ENCODE results near the gene HBE1. TPM values are rescaled to one million over a fixed set of nuclear protein-coding genes. Genes with fewer than 3 reads are reported as not detected.
"Not testable (repeated sequence)": the region's sequence is repeated elsewhere in the genome, so short reads cannot be mapped to it uniquely, and the experiment has no call there.

HBE1 gene
- total RNA-seq, 1 experiment from 2014 or later, result 6.4 TPM

DNA sequence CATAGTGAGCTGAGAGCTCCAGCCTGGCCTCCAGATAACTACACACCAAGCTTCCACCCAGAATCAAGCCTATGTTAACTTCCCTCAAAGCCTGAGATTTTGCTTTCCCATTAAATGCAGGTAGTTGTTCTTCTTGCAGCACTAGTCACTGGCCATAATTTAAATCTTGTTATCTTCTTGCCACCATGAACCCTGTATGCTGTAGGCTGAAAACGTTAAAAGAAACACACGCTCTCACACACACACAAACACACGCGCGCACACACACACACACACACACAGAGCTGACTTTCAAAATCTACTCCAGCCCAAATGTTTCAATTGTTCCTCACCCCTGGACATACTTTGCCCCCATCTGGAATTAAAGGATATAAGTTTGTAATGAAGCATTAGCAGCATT lies 16.3 kb downstream of the HBE1 start:
- not testable (repeated sequence) for DNase-seq (ENCODE audit: low read depth)

DNA sequence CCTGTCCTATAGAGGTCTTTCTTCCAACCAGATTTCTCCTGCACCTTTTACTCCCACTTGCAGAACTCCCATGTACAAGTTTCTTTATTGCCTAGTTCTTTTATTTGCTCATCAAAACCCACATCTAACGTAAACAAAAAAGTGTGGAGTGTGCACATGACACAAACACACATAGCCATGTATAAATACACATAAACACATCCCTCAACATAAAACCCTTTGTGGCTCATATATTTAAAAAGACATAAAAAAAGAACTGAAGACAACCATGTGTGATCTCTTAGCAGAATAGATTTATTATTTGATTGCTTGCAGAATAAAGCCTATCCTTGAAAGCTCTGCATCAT lies 16.9 kb downstream of the HBE1 start:
- DNase-seq (ENCODE audit: low read depth), result no peak

DNA sequence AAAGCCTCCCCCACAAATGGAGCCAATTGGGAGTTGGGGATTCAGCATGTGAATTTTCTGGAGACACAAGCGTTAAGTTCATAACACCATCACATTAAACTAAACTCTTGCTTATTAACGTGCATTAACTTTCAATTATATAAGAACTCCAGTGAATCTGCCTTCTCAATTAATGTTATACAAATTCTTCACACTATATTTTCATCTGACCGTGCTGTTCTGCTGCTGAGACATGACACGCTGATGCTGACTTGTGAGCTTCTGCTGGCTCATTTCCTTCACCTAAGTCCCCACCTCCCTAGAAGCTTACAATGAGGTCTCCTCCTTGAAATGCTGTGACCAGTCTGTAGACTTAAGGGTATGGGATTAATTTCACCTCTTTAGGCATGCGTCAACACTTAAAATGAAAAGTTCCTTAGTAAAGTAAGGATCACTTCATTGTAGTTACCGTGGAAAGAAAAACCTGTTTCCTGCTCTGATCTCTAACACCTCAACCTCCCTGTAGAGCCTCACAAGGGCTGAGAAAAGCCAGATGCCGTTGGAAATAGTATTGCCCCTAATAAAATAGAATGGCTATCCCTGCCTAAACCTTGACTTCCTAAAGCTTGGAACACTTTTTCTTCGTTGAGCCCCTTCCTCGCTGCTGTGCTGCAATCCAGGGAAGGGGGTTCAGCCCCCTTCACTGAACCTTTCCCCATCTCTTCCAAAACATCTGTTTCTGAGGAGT lies 17.4 kb downstream of the HBE1 start:
- DNase-seq (ENCODE audit: low read depth), result no peak

DNA sequence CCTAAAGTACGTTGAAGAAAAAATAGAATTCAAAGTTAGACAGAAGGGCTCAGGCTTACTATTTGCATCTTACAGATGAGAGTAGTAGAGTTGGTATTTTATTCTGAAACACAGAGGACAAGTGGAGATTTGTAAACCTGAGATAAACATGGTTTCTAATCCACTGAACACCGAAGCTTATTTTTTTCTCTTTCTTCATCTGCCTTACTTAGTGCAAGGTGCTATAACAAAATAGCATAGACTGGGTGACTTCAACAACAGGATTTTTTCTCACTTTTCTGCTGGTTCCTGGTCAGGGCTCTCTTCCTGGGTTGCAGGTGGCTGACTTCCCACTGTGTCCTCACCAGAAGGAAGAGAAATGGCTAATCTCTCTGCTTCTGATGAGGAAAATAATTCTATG lies 18.0 kb downstream of the HBE1 start:
- no peak for DNase-seq (ENCODE audit: low read depth)

DNA sequence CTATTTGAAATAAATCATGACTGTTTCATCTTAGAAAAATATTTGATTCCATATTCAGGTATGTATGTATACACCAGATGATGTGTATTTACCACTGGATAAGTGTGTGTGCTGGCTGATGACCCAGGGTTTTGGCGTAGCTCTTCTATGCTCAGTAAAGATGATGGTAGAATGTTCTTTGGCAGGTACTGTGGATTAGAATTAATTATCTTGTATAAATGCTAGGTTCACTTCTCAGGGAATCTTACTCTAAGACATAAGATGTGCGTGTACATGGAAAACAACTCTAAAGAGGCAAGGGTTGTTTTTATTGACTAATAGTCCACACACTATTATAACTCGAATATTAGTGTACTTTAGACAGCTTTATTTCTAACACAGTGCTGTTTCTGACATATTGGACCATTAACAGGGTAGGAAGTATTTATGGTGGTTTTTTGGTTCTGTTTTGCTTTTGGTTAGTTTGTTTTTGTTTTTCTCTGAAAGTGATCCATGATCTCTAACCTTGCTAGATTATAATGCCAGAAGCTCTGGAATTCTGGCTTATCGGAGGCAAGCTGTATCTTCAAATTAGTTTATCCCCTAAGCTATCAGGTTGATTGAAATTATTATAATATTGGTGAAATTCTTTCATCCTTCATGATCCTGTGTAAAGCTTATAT lies 19.1 kb downstream of the HBE1 start:
- no peak for DNase-seq (ENCODE audit: low read depth)

DNA sequence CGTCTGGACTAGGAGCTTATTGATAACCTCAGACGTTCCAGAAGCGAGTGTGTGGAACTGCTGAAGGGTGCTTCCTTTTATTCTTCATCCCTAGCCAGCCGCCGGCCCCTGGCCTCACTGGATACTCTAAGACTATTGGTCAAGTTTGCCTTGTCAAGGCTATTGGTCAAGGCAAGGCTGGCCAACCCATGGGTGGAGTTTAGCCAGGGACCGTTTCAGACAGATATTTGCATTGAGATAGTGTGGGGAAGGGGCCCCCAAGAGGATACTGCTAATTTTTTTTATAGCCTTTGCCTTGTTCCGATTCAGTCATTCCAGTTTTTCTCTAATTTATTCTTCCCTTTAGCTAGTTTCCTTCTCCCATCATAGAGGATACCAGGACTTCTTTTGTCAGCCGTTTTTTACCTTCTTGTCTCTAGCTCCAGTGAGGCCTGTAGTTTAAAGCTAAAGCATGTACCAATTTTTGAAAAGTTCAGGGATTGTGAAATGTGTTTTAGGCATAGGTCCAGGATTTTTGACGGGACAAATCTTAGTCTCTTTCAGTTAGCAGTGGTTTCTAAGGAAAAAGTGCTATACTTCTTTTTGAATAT lies 19.8 kb downstream of the HBE1 start, which contains the start of gene HBG1:
Gene HBG1 (minus strand): TSS at position 51 of the 590 bp plus-strand sequence. CDS start 53 bp downstream, outside the sequence.
- not testable (repeated sequence) for DNase-seq (ENCODE audit: low read depth)

DNA sequence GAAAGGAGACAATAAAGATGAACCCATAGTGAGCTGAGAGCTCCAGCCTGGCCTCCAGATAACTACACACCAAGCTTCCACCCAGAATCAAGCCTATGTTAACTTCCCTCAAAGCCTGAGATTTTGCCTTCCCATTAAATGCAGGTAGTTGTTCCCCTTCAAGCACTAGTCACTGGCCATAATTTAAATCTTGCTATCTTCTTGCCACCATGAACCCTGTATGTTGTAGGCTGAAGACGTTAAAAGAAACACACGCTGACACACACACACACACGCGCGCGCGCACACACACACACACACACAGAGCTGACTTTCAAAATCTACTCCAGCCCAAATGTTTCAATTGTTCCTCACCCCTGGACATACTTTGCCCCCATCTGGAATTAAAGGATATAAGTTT lies 21.2 kb downstream of the HBE1 start:
- not testable (repeated sequence) for DNase-seq (ENCODE audit: low read depth)

DNA sequence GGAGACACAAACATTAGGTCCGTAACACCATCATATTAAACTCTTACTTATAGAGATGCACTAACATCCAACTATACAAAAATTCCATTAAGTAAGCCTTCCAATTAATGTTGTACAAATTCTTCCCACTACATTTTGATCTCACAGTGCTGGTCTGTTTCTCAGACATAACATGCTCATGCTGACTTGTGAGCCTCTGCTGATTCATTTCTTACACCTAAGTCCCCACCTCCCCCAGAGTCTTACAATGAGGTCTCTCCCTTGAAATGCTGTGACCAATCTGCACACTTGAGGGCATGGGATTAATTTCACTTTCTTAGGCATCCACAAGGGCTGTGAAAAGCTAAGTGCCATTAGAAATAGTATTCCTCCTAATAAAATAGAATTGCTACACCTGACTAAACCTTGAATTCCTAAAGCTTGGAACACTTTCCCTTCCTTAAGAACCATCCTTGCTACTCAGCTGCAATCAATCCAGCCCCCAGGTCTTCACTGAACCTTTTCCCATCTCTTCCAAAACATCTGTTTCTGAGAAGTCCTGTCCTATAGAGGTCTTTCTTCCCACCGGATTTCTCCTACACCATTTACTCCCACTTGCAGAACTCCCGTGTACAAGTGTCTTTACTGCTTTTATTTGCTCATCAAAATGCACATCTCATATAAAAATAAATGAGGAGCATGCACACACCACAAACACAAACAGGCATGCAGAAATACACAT lies 22.1 kb downstream of the HBE1 start:
- DNase-seq (ENCODE audit: low read depth), result no peak

DNA sequence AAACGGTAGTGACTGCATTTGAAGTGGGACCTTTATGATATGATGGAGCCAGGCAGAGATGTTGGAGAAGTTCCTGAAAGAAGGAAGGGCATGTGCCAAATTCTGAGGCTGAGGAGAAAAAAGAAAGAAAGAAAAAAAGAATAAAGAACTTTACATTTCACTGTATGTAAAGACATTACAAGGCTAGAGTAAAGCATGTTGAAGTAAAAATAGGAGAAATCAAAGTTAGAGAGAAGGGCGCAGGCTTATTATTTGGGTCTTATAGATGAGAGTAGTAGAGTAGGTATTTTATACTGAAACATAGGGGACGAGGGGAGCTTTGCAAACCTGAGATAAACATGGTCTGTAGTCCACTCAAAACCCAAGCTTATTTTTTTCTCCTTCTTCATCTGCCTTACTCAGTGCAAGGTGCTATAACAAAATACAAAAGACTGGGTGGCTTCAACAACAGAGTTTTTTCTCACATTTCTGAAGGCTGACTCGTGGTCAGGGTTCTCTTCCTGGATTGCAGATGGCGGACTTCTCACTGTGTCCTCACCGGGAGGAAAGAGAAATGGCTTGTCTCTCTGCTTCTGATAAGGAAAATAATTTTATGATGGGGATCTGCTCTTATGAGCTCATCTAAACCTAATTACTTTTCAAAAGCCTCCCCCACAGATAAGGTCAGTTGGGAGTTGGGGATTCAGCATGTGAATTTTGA lies 22.8 kb downstream of the HBE1 start:
- DNase-seq (ENCODE audit: low read depth), result no peak

DNA sequence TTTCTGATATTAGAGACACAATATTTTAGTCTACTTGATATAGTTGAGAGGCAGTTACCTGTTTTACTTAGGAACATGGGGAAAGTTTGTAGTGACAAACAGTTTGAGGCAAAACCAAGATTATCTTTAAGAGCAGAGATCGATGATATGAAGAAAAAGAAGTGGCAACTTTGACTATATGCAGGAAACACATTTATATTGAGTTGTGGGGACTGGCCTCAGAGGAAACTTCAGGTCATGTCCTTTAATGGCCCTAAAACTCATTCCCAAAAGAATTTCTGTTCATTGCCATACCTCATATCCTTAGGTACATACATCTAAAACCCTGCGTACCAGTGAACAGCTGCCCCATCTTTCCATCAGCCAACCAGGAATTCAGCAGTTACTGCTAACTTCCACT lies 24.6 kb downstream of the HBE1 start:
- DNase-seq (ENCODE audit: low read depth), result no peak

DNA sequence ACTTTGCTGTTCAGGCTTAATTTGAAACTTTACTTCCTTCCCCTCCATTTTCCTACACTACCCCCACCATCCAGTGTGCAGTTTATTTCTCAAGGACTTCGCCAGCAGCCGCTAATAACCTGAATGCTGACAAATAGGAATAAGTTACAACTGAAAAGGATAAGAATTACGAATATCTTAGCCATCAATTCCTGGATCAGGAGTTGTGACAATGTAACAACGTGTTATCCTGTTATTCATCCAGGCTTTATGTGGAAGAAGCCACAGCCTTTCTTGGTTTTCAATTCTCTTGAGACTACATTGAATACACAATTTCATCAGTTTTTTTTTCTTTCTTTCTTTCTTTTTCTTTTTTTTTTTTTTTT lies 25.9 kb downstream of the HBE1 start:
- no peak for DNase-seq (ENCODE audit: low read depth)

DNA sequence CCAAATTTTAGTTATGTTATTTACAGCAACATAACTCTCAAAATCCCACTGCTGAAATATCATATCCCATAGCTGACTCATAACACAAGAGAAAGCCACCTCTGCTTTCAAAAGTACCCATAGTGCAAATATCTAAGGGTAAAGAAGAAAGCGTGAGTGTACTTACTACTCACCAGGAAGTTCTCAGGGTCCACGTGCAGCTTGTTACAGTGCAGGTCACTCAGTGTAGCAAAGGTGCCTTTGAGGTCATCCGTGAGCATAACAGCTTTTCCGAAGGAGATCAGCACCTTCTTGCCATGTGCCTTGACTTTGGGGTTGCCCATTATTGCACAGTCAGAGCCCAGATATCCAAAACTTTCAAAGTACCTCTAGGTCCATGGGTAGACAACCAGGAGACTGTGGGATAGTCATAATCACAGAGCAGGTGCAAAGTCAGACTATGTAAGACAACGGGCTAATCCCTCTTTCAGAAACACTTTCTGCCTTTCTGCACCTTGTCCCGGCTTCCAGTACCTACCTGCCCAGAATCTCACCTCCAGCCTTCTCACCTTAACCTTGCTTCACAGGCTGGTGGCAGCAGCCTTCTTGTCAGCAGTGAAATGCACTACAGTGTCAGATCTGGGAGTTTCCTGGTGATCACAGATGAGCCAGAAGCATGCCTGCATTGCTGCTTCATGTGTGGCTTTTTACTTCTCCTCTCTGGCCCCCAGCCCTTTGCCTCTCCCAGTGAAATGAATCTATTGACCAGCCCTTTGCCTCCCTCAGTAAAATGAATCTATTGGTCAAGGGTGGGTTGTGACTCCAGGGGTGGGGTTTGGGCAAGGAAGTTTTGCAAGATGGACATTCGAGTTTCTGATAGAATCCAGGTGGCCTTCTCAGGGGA lies 26.6 kb downstream of the HBE1 start:
- DNase-seq (ENCODE audit: low read depth), result no peak

DNA sequence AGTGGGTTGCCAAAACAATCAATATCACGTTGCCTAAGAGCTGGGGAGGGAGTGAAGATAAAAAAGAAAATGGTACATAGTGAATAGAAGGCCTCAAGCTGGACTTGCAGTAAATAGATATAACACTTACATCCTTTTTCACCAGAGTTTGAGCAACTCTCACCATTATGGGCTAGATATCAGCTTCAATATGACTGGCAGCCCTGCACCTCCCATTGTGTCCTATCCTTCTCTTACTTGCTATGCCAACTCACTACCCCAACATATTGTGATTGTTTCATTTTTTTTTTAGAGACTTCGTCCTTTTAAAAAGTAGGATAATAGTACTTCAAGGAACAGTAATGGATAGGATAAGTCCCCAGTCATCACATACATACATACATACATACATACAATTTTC lies 27.5 kb downstream of the HBE1 start:
- no peak for DNase-seq (ENCODE audit: low read depth)

DNA sequence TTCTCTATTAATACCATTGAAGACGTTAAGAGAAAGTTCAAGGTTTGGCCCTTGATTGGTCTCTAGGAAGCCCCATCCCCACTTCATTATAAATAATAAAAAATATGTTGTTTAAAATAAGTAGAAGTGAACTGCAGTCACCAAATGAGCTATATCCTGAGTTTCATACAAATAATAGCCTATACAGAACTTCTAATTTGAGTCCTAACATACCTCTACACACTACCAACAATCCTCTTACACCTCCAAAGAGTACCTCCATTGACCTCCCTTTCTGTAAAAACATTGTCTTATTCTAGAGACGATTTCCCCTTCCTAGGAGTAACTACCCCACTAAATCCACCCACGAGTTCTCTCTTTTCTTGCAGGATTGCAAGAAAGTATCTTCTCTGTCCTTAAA lies 28.3 kb downstream of the HBE1 start:
- DNase-seq (ENCODE audit: low read depth), result no peak

DNA sequence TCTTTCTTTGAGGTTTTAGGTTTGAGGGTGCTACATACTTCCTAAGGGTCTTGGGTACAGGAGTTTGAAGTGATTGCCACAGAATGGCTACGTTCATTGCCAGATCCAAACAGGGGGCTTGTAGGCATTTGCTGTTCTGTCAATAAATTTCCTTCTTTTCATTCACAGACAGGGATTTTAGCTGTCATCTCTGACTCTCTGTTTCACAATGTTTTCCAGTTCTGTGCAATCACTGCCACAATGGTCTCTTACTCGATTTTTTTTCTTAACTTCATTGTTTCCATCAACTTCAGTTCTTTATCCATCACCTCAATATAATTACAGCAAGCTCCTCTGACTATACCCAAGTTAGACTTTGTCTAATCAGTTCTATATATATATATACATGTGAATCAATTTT lies 29.3 kb downstream of the HBE1 start:
- DNase-seq (ENCODE audit: low read depth), result no peak

DNA sequence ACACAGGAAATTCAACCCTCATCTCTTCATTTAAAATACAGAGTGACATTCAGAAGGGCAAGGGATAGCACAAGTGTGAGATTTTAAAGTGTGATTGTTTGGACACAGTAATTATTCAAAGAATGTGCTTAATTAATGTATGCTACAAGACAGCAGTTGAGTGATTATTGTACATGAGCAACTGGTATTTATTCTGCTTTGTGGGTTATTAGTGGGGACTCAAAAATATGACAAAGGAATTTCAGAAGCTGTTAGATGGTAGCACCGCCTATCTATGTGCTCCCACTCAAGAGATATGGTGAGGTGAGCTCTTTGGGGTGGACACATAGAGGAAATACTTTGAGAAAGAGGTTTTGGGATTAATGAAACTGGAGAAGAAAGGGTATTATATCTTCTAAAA lies 29.7 kb downstream of the HBE1 start:
- DNase-seq (ENCODE audit: low read depth), result no peak

DNA sequence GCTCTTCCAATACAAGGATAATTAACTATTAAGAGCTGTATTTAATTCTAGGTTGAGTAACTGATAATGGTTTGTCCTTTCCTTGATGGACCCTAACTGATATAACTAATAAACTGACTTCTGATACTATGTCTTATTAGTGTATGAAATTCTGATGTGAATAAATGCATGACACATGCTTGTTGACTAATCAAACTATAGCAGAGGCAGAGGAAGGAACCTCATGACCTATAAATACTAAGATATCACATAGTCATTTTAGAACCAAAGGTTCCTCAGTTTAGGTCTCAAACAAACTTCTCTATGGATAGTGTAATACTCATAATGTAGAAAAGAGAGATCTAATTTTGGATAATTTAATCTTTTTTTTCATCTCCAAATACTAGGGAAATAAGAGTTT lies 30.7 kb downstream of the HBE1 start:
- no peak for DNase-seq (ENCODE audit: low read depth)

DNA sequence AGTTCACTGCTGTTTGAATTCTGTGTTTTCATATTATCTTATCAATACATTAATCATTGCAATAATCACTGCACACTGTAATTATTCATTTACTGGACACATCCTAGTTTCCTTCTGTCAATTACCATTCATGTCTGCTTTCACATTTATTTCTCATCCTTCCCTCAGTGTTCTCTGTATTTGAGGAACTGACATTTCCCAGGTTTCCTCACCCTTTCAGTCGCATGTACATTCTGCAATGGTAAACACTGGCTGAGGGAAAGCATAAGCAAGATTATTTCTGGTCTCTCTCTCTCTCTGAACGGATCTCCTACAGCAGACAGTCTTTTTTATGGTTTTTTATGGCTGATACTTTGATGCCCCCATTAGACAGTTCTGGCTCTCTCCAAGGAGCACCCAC lies 31.3 kb downstream of the HBE1 start:
- no peak for DNase-seq (ENCODE audit: low read depth)

DNA sequence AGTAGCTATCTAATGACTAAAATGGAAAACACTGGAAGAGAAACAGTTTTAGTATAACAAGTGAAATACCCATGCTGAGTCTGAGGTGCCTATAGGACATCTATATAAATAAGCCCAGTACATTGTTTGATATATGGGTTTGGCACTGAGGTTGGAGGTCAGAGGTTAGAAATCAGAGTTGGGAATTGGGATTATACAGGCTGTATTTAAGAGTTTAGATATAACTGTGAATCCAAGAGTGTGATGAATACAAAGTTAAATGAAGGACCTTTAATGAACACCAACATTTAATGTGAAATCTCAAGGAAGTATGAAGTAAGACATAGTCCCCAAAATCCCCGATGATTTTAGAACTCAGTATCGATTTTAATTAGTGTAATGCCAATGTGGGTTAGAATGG lies 32.3 kb downstream of the HBE1 start:
- no peak for DNase-seq (ENCODE audit: low read depth)

DNA sequence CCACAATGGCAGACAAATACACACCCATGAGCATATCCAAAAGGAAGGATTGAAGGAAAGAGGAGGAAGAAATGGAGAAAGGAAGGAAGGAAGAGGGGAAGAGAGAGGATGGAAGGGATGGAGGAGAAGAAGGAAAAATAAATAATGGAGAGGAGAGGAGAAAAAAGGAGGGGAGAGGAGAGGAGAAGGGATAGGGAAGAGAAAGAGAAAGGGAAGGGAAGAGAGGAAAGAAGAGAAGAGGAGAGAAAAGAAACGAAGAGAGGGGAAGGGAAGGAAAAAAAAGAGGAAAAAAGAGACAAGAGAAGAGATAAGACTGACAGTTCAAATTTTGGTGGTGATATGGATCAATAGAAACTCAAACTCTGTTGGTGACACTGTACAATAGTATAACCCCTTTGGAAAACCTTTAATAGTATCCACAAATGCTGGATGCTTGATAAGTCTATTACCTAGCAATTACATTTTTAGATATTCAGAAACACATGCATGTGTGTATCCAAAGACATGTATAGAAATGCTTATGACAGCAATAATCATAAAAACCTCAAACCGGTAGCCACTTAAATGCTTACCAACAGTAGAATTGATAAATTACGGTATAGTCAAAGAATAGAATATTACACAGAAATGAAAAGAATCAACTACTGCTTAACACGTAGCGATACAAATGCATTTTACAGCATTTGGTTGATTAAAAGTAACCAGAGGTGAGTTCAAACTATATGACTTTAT lies 34.2 kb downstream of the HBE1 start:
- no peak for DNase-seq (ENCODE audit: low read depth)

Measured in RPMI7951 (cell line).